Endometrial microvascular endothelial cells (primary cell): ENCODE results near the gene TMED7. TPM values are rescaled to one million over a fixed set of nuclear protein-coding genes. Genes with fewer than 3 reads are reported as not detected.

Experiments
- in situ Hi-C: cut with HindIII; loops from 2 replicates; pipeline ENCODE4 v1.10.0; 2017; ENCODE audit warnings: low sequenced_read_pairs, low pct_unique_long_range_greater_than_20kb; ENCODE audit errors: inconsistent ontology term
- total RNA-seq: library from RNA; depleted of rRNA; stranded (reverse); fragments of >200 nt; gene quantifications from one replicate; pipeline ENCODE4 v1.2.3, GENCODE V29; 2015; ENCODE audit errors: inconsistent ontology term

The TMED7 gene
- total RNA-seq, 1 donor from 2014 or later = 97.7 TPM

DNA sequence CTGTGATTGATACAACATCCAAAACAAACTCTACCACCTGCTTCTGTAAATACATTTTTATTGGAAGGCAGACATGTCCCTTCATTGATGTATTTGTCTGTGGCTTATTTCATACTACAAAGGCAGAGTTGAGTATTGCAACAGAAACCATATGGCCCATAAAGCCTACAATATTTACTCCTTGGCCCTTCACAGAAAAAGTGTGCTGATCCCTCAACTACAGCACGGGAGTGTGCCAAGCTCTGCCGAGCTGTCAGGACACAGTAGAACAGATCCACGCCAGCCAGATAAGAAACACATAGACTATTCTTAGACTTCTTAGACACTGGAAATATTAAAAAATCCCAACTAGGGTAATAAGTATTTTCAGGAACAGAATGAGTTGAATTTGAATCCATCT lies 36.8 kb downstream of the TMED7 start:
- in situ Hi-C loops = no loop called here

DNA sequence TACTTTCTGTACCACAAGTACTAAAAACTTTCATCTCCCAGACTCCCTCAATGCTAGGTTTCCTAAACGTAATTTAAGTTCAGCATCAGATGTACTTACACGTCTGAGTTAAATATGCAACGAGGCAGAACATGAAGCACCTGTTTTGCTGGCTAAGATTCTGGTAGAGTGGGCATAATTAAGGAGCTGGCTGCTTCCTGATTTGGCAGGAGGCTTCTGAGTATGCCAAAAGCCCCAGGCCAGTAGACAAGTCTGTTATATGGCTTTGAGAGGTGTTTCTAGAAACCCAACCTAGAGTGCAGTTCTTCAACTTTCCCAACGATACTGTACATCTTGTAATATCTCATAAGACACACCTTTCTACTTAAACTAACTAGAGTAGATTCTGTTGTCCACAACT lies 37.2 kb downstream of the TMED7 start:
- in situ Hi-C loops = no loop called here

GRCh38 chr5:115586525-115587146 lies 39.2 kb downstream of the TMED7 start:
- in situ Hi-C loops = no loop called here

- in situ Hi-C loops = no loop called here
Measured at GRCh38 chr5:115585265-115585664, 40.6 kb downstream of the TMED7 start.

DNA sequence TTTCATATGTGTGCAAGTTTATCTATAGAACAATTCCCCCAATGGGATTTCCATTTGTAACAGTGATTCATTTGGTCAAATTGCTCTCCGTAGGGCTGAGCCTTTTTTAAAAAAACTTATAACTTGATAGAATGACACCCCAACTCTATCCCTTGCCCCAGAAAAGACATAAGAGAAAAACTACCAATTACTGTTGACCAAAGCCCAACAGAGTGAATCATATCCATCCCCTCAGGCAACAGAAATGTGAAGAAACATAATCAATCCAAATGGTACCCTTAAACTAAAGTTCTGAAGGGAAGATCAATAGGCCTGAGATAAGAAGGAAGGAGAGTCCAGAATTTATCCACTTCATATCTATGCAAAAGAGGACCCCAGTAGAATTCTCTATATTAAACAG lies 41.3 kb downstream of the TMED7 start:
- in situ Hi-C loops = no loop called here

DNA sequence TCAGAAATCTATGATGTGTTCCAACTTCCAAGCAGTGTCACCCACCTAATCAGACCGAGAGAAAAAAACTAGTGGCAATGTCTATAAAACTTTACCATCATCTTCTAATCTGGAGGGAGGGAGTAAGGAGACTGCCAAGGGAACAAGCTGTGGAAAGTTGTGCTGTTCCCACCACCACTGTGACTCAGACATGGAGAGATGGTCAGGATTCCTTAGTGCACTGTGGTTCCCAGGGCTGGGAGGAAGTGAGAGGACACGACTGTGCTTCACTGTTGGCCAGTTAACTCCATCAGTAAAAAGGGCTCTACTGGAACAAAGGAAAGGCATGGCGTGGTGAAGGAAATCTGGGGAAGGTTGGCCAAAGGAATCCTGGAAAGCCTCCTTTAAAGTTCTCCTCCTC lies 42.4 kb downstream of the TMED7 start:
- in situ Hi-C loops = no loop called here

DNA sequence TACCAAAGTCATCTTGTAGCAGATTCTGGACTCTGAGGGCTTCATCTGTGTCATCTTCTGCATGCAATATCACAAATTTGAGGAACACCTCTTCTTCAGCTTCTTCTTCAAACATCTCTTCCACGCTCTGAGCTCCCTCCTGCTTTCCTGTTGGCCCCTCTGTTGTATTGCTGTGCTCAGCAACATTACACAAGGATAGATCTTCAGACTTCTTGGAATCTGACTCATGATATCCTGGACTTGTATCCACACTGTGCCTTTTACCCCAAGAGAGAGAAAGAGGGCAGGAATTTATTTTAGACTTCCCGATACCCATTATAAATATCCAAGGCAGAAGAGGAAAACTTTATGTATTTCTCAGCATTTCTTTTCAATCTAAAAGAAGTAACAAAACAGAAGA lies 44.9 kb downstream of the TMED7 start:
- in situ Hi-C loops = no loop called here

DNA sequence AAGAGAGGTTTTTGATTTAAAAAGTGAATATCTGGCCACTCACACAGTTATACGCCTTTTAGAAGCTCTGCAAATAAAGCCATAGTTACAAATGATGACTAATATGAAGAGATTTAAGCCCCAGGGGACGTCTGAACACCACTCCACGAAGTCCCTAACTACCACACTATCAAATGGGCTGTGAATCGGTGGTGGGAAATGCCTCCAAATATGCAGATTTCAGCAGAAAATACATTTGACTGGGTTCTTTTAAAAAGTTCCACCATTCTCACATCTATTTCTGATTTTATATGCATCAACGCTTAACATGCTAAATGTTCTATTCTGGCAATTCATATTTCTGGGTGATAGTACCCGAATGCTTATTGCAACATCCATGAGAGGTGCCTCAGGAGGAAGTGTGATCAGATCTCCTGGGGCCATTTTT lies 46.1 kb downstream of the TMED7 start:
- in situ Hi-C loops = no loop called here

- in situ Hi-C loops = no loop called here
Measured at GRCh38 chr5:115579216-115579615, 46.6 kb downstream of the TMED7 start.

DNA sequence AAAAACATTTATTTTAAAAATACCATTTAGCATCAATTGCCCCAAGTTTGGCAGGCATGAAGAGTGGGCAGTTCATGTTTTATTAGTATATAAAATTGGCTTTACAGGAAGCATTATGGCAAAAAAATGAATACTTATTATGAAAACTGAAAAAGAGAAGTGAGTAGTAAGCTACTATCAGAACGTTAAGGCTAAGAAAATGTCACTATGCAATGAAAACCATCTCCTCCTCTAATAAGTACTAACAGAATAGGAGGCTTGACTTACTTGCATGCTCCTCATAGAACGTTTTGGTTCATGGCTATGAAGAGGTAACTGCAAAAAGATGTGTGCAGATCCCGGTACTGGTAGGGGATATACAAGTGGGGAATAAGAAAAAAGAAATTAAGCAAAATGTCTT lies 47.2 kb downstream of the TMED7 start:
- in situ Hi-C loops = no loop called here

- in situ Hi-C loops = no loop called here
Measured at GRCh38 chr5:115577741-115578140, 48.1 kb downstream of the TMED7 start.

DNA sequence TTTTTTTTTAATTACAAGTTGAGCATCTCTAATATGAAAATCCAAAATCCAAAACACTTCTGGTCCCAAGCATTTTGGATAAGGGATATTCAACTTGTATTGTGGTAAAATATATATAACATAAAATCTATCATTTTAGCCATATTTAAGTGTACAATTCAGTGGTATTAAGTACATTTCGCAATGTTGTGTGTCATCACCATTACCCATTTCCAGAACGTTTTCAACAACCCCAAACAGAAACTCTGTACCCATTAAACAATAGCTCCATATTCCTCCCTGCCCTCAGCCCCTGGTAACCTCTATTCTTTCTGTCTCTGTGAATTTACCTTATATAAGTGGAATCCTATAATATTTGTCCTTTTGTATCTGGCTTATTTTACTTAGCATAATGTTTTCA lies 48.5 kb downstream of the TMED7 start:
- in situ Hi-C loops = no loop called here

DNA sequence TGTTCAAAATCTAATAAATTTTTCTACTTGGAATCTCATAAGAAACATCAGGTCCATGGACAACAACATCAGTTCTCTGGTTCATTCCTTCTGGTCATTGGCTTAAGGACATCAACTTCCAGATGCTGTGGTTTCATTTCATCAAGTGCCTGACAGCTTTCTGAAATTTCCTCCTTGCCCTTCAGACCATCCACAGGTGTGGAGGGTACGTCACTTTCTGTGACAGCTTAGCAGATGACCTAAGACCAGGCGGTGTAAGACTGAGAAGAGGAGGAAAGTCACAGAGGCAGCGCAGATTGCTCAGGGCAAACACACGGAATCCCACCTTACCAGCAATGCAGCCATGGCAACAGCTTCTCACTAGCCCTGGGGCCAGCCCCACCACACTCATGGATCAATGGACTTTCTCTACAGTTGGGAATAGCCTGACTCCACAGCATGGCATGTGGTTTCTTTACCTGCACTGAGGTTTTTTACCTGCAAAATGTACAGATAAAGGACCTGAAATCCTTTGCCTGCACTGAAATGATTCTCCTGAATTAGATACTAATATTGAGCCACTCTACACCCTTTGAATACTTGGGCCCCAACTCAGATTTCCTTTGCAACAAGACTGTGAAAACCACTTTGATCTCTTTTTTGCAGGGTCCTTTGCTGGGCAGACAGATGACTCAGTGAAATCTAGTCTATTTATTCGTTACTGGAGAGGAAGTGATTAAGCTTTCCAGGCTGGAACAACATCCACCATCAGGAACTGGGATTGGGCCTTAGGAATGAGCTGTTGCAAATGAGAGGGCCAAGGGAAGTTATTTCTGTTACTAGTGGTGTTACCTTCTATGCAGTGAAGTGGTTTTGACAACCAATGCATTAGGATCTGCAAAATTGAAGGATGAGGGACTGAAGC lies 50.4 kb downstream of the TMED7 start:
- in situ Hi-C loops = no loop called here

DNA sequence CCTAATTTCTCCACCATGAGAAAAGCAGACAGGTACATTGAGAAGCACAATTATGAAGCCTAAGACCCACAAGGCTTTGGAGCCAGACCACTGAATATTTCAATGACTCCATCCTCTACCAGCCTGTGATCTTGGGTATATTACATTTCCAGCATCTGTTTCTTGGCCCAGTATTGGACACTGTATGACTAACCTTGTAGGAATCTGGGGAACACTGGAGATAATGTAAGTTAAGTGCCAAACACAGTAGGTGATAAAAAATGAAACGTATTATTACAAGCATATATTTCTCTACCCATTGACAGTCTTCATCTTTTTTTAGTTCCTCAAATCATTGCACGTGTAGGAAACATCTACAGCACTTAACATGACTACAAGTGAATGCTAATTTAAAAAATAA lies 52.7 kb downstream of the TMED7 start:
- in situ Hi-C loops = no loop called here

DNA sequence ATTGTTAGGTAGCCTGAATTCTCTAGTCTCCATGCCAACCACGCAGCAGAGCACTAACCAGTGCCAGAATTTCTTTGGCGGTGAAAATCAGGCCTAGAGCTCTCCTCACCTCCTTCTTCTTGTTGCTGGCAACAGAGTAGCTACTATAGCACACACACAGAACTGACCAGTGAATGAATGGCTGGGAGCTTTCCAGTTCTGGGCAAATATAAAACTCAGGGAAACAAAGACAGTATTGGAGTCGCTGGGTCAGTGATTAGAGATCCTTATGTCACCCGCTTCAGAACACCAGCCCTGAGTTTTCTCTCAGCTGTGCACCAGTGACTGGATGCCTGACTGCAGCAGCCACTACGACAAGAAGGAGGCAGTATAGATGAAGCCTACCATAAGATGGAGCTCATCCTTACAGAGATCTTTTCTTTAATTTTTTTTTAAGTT lies 54.4 kb downstream of the TMED7 start:
- in situ Hi-C loops = no loop called here

DNA sequence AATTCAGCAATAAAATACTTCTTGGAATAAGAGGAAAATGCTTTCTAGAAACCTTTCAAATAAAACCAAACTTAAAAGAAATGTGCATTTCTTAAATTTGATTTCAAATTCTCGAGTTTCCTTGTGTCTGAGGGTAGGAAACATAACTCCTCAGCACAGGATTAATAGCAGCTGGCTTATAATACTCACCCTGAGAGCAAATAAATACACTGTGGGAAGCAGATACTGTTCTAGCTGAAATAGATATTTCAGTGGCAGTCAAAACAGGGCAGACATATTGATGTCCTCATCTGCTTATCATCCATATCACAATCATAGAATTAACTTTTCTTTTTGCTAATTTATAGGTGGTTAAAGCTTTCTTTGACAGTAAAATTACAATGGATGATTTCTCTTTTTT lies 57.2 kb downstream of the TMED7 start:
- in situ Hi-C loops = no loop called here

GRCh38 chr5:115565233-115565632 lies 60.6 kb downstream of the TMED7 start:
- in situ Hi-C loops = no loop called here
